Breast epithelium (tissue), 4 donors: ENCODE results near the gene MYBPHL. TPM values are rescaled to one million over a fixed set of nuclear protein-coding genes. Genes with fewer than 3 reads are reported as not detected.
"Not testable (repeated sequence)": the region's sequence is repeated elsewhere in the genome, so short reads cannot be mapped to it uniquely, and the experiment has no call there.

Source experiments
- DNase-seq, 2 donors: peaks; one replicate each; pipeline ENCODE4 v3.0.0-alpha.2; 2019; ENCODE audit warnings: low spot score in 2 of 2
- H3K27ac ChIP-seq, 2 donors: fragments of 200-600 bp; sonication (generic) in 1 of 2; one replicate each; pipeline ENCODE4 v1.5.1; 2016 to 2019; ENCODE audit warnings: mild to moderate bottlenecking in 1 of 2
- H3K27me3 ChIP-seq, 2 donors: fragments of 200-600 bp; sonication (generic) in 1 of 2; one replicate each; pipeline versions ENCODE4 v1.5.1 to v1.6.0; 2017 to 2019; ENCODE audit warnings: control low read depth in 1 of 2, mild to moderate bottlenecking in 1 of 2
- H3K36me3 ChIP-seq: fragments of 200-600 bp; one replicate; pipeline ENCODE4 v1.5.1; 2019
- H3K4me1 ChIP-seq, 2 donors: fragments of 200-600 bp; sonication (generic); one replicate each; pipeline ENCODE4 v1.5.1; 2016 to 2019; ENCODE audit warnings: control low read depth in 1 of 2
- H3K4me3 ChIP-seq, 3 donors: fragments of 200-600 bp; sonication (generic); 1 replicate in 2 of 3; 2 replicates in 1 of 3; pipeline ENCODE4 v1.5.1; 2016 to 2019; ENCODE audit warnings: mild to moderate bottlenecking in 3 of 3, moderate library complexity in 2 of 3
- H3K9me3 ChIP-seq, 2 donors: fragments of 200-600 bp; sonication (generic) in 1 of 2; one replicate each; pipeline ENCODE4 v1.5.1; 2016 to 2019; ENCODE audit warnings: control low read depth in 1 of 2
- POLR2A ChIP-seq: fragments of 450-650 bp; IDR thresholded peaks from one replicate; pipeline ENCODE4 v1.6.1; 2016; ENCODE audit warnings: antibody characterized with exemption, mild to moderate bottlenecking, moderate library complexity
- POLR2AphosphoS5 ChIP-seq, 3 donors: sonication (generic); formaldehyde crosslinking; IDR thresholded peaks; one replicate each; pipeline ENCODE4 v1.6.1; 2017; ENCODE audit warnings: antibody characterized with exemption in 3 of 3
- intact Hi-C: fragments of 100-400 bp; cut with DNase I; formaldehyde crosslinking; loops from one replicate; pipeline ENCODE4 v1.15.1; 2023; ENCODE audit warnings: low total_unique reads
- total RNA-seq, 3 donors: library from RNA; depleted of rRNA; stranded (reverse); fragments of >200 nt; gene quantifications; one replicate each; pipeline ENCODE4 v1.1.0, GENCODE V29; 2016
- TF ChIP-seq, protein P1 (sequence below), 3 donors: fragments of 450-650 bp; IDR thresholded peaks; one replicate each; pipeline ENCODE4 v1.5.1; 2016 to 2017; ENCODE audit warnings: antibody characterized with exemption in 3 of 3, mild to moderate bottlenecking in 3 of 3, moderate library complexity in 3 of 3

MYBPHL gene
- total RNA-seq, 3 donors from 2014 or later = not detected

DNA sequence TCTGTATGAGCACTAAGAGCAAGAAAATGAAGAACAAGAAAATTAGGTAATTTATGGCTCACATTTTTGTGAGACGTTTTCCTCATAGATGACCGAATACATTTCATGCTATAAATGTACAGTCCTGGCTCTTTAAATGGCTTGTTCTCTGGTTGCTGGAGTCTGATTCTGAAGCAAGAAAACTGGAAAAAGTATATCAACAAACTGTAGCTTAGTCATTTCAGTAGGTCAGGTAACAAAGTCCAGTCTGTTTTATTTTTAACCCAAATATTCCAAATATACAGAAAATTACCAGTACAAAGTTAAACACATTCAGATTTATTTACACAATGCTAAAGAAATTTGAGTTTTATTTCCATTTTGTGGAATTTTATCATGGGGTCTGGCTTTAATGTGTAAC lies 2.5 kb upstream of the MYBPHL start:
- Histone ChIP-seq H3K36me3 (no peaks in the 10 kb centered on the region), H3K27ac (no peak overlapping the region), H3K4me3 (no peak overlapping the region), H3K9me3 (no peaks in the 10 kb centered on the region), H3K4me1 (no peaks in the 10 kb centered on the region), H3K27me3 (no peaks in the 10 kb centered on the region)
- no peak for TF ChIP-seq POLR2AphosphoS5 (IDR thresholded peaks at IDR 0.05)
- no peak for TF ChIP-seq POLR2A
- TF ChIP-seq, protein P1, sequence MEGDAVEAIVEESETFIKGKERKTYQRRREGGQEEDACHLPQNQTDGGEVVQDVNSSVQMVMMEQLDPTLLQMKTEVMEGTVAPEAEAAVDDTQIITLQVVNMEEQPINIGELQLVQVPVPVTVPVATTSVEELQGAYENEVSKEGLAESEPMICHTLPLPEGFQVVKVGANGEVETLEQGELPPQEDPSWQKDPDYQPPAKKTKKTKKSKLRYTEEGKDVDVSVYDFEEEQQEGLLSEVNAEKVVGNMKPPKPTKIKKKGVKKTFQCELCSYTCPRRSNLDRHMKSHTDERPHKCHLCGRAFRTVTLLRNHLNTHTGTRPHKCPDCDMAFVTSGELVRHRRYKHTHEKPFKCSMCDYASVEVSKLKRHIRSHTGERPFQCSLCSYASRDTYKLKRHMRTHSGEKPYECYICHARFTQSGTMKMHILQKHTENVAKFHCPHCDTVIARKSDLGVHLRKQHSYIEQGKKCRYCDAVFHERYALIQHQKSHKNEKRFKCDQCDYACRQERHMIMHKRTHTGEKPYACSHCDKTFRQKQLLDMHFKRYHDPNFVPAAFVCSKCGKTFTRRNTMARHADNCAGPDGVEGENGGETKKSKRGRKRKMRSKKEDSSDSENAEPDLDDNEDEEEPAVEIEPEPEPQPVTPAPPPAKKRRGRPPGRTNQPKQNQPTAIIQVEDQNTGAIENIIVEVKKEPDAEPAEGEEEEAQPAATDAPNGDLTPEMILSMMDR (IDR thresholded peaks at IDR 0.05) = no peak
- intact Hi-C loops = no loop called here
- DNase-seq = no peak

DNA sequence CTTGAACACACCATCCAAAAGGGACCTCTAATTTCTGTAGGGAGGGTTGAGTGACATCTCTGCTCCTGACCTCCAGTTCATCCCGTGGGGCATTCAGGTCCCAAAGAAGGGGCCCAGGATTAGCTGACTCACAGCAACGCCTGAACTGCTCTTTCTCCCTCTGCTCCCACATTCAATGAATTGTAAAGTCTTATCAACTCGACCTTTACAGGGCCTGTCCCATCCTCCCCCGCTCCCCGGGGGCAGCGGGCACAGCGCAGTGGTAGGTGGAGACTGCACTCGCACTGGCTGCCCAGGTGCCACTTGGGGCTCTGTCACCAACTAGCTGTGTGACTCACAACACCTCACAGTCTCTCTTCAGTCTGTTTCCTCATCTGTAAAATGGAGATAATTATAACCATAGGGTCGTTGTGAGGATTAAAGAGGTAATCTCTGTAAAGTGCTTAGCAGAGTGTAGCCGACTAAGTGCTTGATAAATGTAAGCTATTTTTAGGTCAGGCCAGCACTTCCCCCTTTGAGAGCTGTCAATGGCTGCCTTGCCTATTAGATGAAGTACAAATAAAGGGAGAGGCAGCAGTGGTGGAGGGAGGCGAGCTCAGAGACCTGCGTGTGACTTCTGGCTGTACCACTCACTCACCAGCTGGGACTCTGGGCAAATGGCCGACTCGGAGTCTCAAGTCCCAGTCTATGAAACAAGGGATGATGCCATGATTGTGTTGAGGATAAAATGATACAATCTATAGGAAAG lies 637 bp upstream of the MYBPHL start:
- intact Hi-C loops = no loop called here
- no peak for DNase-seq
- H3K36me3 ChIP-seq = no peaks in the 10 kb centered on the region
- H3K27me3 ChIP-seq = no peaks in the 10 kb centered on the region
- H3K9me3 ChIP-seq = no peaks in the 10 kb centered on the region
- no peak overlapping the region for H3K27ac ChIP-seq
- no peak for TF ChIP-seq POLR2A
- TF ChIP-seq, protein P1 (IDR thresholded peaks at IDR 0.05) = no peak
- no peak for TF ChIP-seq POLR2AphosphoS5 (IDR thresholded peaks at IDR 0.05)
- H3K4me1 ChIP-seq = no peaks in the 10 kb centered on the region
- H3K4me3 ChIP-seq = no peak overlapping the region

DNA sequence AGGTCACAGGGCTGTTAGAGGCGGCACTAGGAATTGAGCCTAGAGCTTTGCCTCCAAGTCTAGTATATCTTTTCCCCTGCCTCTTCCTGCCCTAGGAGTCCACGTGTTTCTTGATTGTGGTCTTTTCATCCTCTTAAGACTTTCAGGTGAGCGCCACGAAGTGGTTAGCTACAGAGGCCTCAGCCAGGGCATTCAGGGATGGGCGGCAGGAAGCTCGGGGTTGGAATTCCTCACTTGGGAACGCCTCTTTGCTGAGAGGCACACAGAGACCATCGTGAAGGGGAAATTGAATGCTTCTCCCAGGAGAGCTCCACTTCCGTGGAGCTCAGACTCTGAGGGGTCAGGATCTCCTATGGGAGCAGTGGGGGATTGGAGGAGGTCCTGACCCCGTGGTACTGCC lies 820 bp downstream of the MYBPHL start:
- H3K27me3 ChIP-seq, H3K4me3 ChIP-seq, H3K9me3 ChIP-seq, intact Hi-C loops, H3K27ac ChIP-seq, DNase-seq, H3K36me3 ChIP-seq, H3K4me1 ChIP-seq: not testable (repeated sequence)

DNA sequence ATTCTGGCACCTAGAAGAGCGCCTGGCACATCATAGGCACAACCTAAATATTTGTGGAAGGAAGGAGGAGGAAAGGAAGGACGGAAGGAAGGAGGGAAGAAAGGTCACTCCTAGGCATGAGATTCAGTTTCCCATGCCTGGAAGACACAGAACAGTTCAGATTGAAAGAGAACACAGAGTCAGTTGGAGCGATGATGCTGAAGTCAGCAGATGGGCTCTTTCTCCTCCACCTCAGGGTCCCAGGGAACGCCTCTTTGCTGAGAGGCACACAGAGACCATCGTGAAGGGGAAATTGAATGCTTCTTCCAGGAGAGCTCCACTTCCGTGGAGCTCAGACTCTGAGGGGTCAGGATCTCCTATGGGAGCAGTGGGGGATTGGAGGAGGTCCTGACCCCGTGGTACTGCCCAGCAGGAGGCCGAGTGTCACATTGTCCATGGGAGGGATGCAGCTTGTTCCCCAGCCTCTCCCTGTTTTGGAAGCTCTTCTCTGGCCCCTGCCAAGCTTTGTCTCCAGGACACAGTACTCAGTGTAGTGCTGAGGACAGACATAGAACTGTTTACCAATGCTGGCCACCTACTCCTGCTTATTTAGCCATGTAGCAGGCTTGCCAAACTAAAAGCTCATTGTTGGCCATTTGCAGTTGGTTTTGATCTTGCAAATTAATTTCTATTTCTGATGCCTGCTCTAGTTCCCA lies 2.4 kb downstream of the MYBPHL start:
- peaks cover 0 to 5% of the 10 kb centered on the region in 2 donors for H3K4me1 ChIP-seq
- no peaks in the 10 kb centered on the region for H3K36me3 ChIP-seq
- H3K27ac ChIP-seq = no peak overlapping the region
- DNase-seq = no peak
- TF ChIP-seq POLR2A = no peak
- no peak for TF ChIP-seq POLR2AphosphoS5 (IDR thresholded peaks at IDR 0.05)
- TF ChIP-seq, protein P1 (IDR thresholded peaks at IDR 0.05) = no peak
- no peaks in the 10 kb centered on the region for H3K27me3 ChIP-seq
- H3K9me3 ChIP-seq = no peaks in the 10 kb centered on the region
- intact Hi-C loops = no loop called here
- H3K4me3 ChIP-seq = no peak overlapping the region

DNA sequence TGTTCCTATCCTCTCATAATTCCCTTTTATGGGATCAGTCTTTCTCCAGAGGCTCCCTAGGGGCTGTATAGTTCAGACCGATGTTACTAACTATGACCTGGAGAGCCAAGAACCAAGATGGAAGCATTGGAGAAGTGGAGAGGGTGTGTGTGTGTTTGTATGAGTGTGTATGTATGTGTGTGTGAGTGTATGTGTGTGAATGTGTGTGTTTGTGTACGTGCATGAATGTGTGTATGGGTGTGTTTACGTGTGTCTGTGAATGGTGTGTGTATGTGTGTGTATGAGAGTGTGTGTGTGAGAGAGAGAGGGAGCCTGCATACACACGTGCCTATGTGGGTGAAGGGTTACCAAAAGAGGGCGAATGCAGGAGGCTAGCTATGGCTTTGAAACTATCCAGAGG lies 4.9 kb downstream of the MYBPHL start:
- intact Hi-C loops = no loop called here

More for the DNA sequence above, 4.9 kb downstream of the MYBPHL start:
- no peaks in the 10 kb centered on the region for H3K9me3 ChIP-seq
- no peaks in the 10 kb centered on the region for H3K36me3 ChIP-seq
- no peak for DNase-seq
- H3K4me3 ChIP-seq = no peak overlapping the region
- no peaks in the 10 kb centered on the region for H3K27me3 ChIP-seq
- no peak overlapping the region for H3K27ac ChIP-seq
- no peak for TF ChIP-seq POLR2A
- TF ChIP-seq, protein P1 (IDR thresholded peaks at IDR 0.05) = no peak
- no peak for TF ChIP-seq POLR2AphosphoS5 (IDR thresholded peaks at IDR 0.05)
- peaks cover 0 to 14% of the 10 kb centered on the region in 2 donors for H3K4me1 ChIP-seq
